GM19372 (cell line): ENCODE data around the gene CHIT1.

Source experiments
- ATAC-seq: cut with Tn5 transposase; IDR thresholded peaks from one replicate; pipeline ENCODE4 v1.9.1; 2021; ENCODE audit warnings: mild to moderate bottlenecking, low read depth, moderate library complexity; ENCODE audit not compliant: unreplicated experiment

CHIT1 gene

GRCh38 chr1:203219171-203219570 is 10.3 kb downstream of the CHIT1 start:
- no peak for ATAC-seq

GRCh38 chr1:203217668-203218067 is 11.8 kb downstream of the CHIT1 start:
- ATAC-seq = no peak

GRCh38 chr1:203217139-203217655 is 12.3 kb downstream of the CHIT1 start:
- ATAC-seq = no peak

- ATAC-seq = no peak
Observed at GRCh38 chr1:203216274-203217138, 13.0 kb downstream of the CHIT1 start.

- ATAC-seq = no peak
Observed at GRCh38 chr1:203215573-203215972, 13.9 kb downstream of the CHIT1 start.

GRCh38 chr1:203214871-203215270 is 14.6 kb downstream of the CHIT1 start:
- ATAC-seq = no peak

- ATAC-seq = no peak
Observed at GRCh38 chr1:203213126-203213525, 16.3 kb downstream of the CHIT1 start.

- no peak for ATAC-seq
Observed at GRCh38 chr1:203211812-203212211, 17.7 kb downstream of the CHIT1 start.

- ATAC-seq = no peak
Observed at GRCh38 chr1:203210988-203211387, 18.5 kb downstream of the CHIT1 start.

- no peak for ATAC-seq
Observed at GRCh38 chr1:203210350-203210749, 19.1 kb downstream of the CHIT1 start.

GRCh38 chr1:203208181-203208580 is 21.3 kb downstream of the CHIT1 start:
- no peak for ATAC-seq

GRCh38 chr1:203207751-203208150 is 21.7 kb downstream of the CHIT1 start:
- no peak for ATAC-seq

- no peak for ATAC-seq
Observed at GRCh38 chr1:203206129-203206687, 23.3 kb downstream of the CHIT1 start.

GRCh38 chr1:203204756-203205155 is 24.7 kb downstream of the CHIT1 start:
- ATAC-seq = no peak

- no peak for ATAC-seq
Observed at GRCh38 chr1:203202431-203203245, 26.8 kb downstream of the CHIT1 start.

GRCh38 chr1:203201516-203202205 is 27.8 kb downstream of the CHIT1 start:
- no peak for ATAC-seq

- ATAC-seq = no peak
Observed at GRCh38 chr1:203200916-203201315, 28.6 kb downstream of the CHIT1 start.

- ATAC-seq = no peak
Observed at GRCh38 chr1:203199816-203200571, 29.5 kb downstream of the CHIT1 start.

- no peak for ATAC-seq
Observed at GRCh38 chr1:203199481-203199815, 30.0 kb downstream of the CHIT1 start.

- no peak for ATAC-seq
Observed at GRCh38 chr1:203199002-203199401, 30.5 kb downstream of the CHIT1 start.
